ENCODE results near the gene TTPAL. TPM values are rescaled to one million over a fixed set of nuclear protein-coding genes. Genes with fewer than 3 reads are reported as not detected.

The TTPAL gene
- polyA plus RNA-seq, 1 of the 3 experiments (the other 2 are of a cell fraction) = 5.7 TPM

DNA sequence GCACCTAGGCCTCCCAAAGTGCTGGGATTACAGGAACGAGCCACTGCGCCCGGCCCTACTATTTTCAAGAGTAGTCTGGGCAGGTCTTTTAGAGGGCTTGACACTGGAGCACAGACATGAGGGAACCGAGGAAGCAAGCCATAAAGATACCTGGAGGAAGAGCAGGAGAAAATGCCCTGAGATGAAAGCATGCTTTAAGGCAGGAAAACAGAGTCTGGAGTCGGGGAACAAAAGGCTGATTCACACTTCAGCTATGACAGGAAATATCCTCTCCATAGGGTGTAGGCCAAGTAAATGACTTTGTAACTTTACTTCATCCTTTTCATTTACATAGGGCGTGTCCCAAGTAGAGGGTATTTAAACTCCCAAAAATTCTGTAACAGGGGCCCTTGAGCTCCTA lies 50.5 kb downstream of the TTPAL start:
- peak overlapping the region; percentile 41; the same call in 1 of the 2 replicates for H3K9ac ChIP-seq
- CTCF ChIA-PET = interaction anchor here (1.5 to 2.2 kb wide), 2 partner anchors 21 to 84 kb away, joined by 4 to 6 read pairs; no protein-coding TSS in a partner anchor
- POLR2A ChIA-PET = no interaction called here
- peaks cover 6% of the 10 kb centered on the region for H3F3A ChIP-seq (replicated peaks; ENCODE audit: insufficient read depth)
- H4K20me1 ChIP-seq (ENCODE audit: insufficient read depth) = peaks cover 3% of the 10 kb centered on the region; the same call in 1 of the 2 replicates
- H3K27ac ChIP-seq (ENCODE audit: low read depth in 2 of 2, low read length in 1 of 2) = peak overlapping the region in 1 of 2 experiments; percentile 36; a peak in 2 of 4 replicates
- H3K4me2 ChIP-seq = peak overlapping the region; percentile 34; the same call in 1 of the 2 replicates
- peaks cover 10% of the 10 kb centered on the region for H3K79me2 ChIP-seq (ENCODE audit: insufficient read depth)
- no peak overlapping the region for H3K4me3 ChIP-seq (ENCODE audit: low read depth in 2 of 2, low read length in 1 of 2)
- H3K36me3 ChIP-seq (replicated peaks in 1 of 2; ENCODE audit: control insufficient read depth in 1 of 2, insufficient read depth in 2 of 2, low read length in 1 of 2) = no peaks in the 10 kb centered on the region
- no peaks in the 10 kb centered on the region for H3K9me3 ChIP-seq
- WGBS (ENCODE audit: low lambda C conversion rate) = 73% methylated on average over 6 of the region's 6 CpGs
- no peak for DNase-seq
- H3K27me3 ChIP-seq (ENCODE audit: insufficient read depth) = no peaks in the 10 kb centered on the region
- no peak for TF ChIP-seq RAD21 (IDR thresholded peaks at IDR 0.05; ENCODE audit: low read length)
- no peak for TF ChIP-seq NRF1 (IDR thresholded peaks at IDR 0.05; ENCODE audit: low read depth, low read length)
- TF ChIP-seq, protein P1, sequence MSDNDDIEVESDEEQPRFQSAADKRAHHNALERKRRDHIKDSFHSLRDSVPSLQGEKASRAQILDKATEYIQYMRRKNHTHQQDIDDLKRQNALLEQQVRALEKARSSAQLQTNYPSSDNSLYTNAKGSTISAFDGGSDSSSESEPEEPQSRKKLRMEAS (IDR thresholded peaks at IDR 0.05; ENCODE audit: low read depth) = peak; percentile 27; the same call in 1 of the 2 replicates
- no peak; the same call in 1 of the 2 replicates for TF ChIP-seq FOSL2 (IDR thresholded peaks at IDR 0.05; ENCODE audit: borderline replicate concordance, low read depth)
- no peak for TF ChIP-seq RCOR1 (IDR thresholded peaks at IDR 0.05; ENCODE audit: low read length)
- no peak for TF ChIP-seq GATA2 (CRISPR knock-in tag; IDR thresholded peaks at IDR 0.05)
- TF ChIP-seq, protein P2, sequence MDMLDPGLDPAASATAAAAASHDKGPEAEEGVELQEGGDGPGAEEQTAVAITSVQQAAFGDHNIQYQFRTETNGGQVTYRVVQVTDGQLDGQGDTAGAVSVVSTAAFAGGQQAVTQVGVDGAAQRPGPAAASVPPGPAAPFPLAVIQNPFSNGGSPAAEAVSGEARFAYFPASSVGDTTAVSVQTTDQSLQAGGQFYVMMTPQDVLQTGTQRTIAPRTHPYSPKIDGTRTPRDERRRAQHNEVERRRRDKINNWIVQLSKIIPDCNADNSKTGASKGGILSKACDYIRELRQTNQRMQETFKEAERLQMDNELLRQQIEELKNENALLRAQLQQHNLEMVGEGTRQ (IDR thresholded peaks at IDR 0.05; ENCODE audit: borderline replicate concordance, low read depth, low read length) = no peak
- peak; percentile 28; the same call in 1 of the 2 replicates for TF ChIP-seq JUND (IDR thresholded peaks at IDR 0.05)
- H2AFZ ChIP-seq (ENCODE audit: low read depth) = peak overlapping the region; percentile 75; the same call in 1 of the 2 replicates
- no peaks in the 10 kb centered on the region for H3K9me2 ChIP-seq
- peaks cover 3 to 7% of the 10 kb centered on the region in 2 experiments for H3K4me1 ChIP-seq (ENCODE audit: control insufficient read depth in 1 of 2, insufficient read depth in 2 of 2, low read depth in 1 of 2, low read length in 1 of 2)

DNA sequence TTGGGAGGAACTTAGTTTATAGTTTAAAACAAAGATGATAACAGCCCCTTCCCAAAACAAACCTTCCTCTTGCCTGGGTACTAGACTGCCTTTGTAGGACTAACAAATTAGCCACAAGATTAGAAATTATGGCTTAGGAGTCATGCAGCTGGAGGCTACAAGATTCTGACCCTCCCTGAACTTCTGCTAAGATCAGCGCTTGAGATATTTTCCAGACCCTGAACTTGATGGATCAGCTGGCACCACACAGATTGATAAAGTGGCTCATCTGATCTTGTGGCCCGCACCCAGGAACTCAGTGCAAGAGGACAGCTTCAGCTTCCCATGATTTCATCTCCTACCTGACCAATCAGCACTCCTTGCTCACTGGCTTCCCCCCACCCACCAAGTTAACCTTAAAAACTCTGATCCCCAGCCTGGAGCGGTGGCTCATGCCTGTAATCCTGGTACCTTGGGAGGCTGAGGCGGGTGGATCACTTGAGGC lies 52.1 kb downstream of the TTPAL start:
- Histone ChIP-seq H3K4me3 (ENCODE audit: low read depth in 2 of 2, low read length in 1 of 2) (no peak overlapping the region), H3K36me3 (replicated peaks in 1 of 2; ENCODE audit: control insufficient read depth in 1 of 2, insufficient read depth in 2 of 2, low read length in 1 of 2) (no peaks in the 10 kb centered on the region), H4K20me1 (ENCODE audit: insufficient read depth) (no peaks in the 10 kb centered on the region), H2AFZ (ENCODE audit: low read depth) (no peak overlapping the region), H3K9me2 (no peaks in the 10 kb centered on the region), H3K27ac (ENCODE audit: low read depth in 2 of 2, low read length in 1 of 2) (no peak overlapping the region), H3K9ac (no peak overlapping the region), H3K4me2 (no peak overlapping the region), H3K9me3 (no peaks in the 10 kb centered on the region), H3K4me1 (ENCODE audit: control insufficient read depth in 1 of 2, insufficient read depth in 2 of 2, low read depth in 1 of 2, low read length in 1 of 2) (peaks cover 9 to 10% of the 10 kb centered on the region in 2 experiments), H3K79me2 (ENCODE audit: insufficient read depth) (peaks cover 17% of the 10 kb centered on the region), H3F3A (replicated peaks; ENCODE audit: insufficient read depth) (peaks cover 11% of the 10 kb centered on the region), H3K27me3 (ENCODE audit: insufficient read depth) (no peaks in the 10 kb centered on the region)
- ChIA-PET POLR2A (no interaction called here), CTCF (interaction anchor here (2.2 to 2.3 kb wide), 2 partner anchors 20 to 82 kb away, joined by 6 to 9 read pairs; no protein-coding TSS in a partner anchor)
- no peak for TF ChIP-seq TCF12 (IDR thresholded peaks at IDR 0.05)
- no peak for TF ChIP-seq MEF2A (IDR thresholded peaks at IDR 0.05; ENCODE audit: borderline replicate concordance, low read depth)
- no peak for TF ChIP-seq YY1 (IDR thresholded peaks at IDR 0.05; ENCODE audit: low read depth)
- no peak for TF ChIP-seq RAD21 (IDR thresholded peaks at IDR 0.05; ENCODE audit: low read length)
- TF ChIP-seq, protein P3, sequence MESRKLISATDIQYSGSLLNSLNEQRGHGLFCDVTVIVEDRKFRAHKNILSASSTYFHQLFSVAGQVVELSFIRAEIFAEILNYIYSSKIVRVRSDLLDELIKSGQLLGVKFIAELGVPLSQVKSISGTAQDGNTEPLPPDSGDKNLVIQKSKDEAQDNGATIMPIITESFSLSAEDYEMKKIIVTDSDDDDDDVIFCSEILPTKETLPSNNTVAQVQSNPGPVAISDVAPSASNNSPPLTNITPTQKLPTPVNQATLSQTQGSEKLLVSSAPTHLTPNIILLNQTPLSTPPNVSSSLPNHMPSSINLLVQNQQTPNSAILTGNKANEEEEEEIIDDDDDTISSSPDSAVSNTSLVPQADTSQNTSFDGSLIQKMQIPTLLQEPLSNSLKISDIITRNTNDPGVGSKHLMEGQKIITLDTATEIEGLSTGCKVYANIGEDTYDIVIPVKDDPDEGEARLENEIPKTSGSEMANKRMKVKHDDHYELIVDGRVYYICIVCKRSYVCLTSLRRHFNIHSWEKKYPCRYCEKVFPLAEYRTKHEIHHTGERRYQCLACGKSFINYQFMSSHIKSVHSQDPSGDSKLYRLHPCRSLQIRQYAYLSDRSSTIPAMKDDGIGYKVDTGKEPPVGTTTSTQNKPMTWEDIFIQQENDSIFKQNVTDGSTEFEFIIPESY (IDR thresholded peaks at IDR 0.05; ENCODE audit: borderline replicate concordance, low read depth) = no peak
- TF ChIP-seq POLR2AphosphoS5 (IDR thresholded peaks at IDR 0.05; ENCODE audit: low read depth, low read length) = no peak
- TF ChIP-seq, protein P4, sequence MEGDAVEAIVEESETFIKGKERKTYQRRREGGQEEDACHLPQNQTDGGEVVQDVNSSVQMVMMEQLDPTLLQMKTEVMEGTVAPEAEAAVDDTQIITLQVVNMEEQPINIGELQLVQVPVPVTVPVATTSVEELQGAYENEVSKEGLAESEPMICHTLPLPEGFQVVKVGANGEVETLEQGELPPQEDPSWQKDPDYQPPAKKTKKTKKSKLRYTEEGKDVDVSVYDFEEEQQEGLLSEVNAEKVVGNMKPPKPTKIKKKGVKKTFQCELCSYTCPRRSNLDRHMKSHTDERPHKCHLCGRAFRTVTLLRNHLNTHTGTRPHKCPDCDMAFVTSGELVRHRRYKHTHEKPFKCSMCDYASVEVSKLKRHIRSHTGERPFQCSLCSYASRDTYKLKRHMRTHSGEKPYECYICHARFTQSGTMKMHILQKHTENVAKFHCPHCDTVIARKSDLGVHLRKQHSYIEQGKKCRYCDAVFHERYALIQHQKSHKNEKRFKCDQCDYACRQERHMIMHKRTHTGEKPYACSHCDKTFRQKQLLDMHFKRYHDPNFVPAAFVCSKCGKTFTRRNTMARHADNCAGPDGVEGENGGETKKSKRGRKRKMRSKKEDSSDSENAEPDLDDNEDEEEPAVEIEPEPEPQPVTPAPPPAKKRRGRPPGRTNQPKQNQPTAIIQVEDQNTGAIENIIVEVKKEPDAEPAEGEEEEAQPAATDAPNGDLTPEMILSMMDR (IDR thresholded peaks at IDR 0.05) = no peak
- no peak for TF ChIP-seq RFX5 (IDR thresholded peaks at IDR 0.05; ENCODE audit: low read length)
- TF ChIP-seq SMC3 (IDR thresholded peaks at IDR 0.05; ENCODE audit: low read depth, low read length) = no peak
- no peak for TF ChIP-seq ELF1 (IDR thresholded peaks at IDR 0.05)
- TF ChIP-seq NRF1 (IDR thresholded peaks at IDR 0.05; ENCODE audit: low read depth, low read length) = no peak
- no peak for TF ChIP-seq FOXM1 (IDR thresholded peaks at IDR 0.05; ENCODE audit: low read depth)
- TF ChIP-seq GATA2 (CRISPR knock-in tag; IDR thresholded peaks at IDR 0.05) = no peak
- 74% methylated on average over 4 of the region's 4 CpGs for WGBS (ENCODE audit: low lambda C conversion rate)
- no peak for DNase-seq
